Astrocyte of the cerebellum (primary cell): ENCODE results near the gene IRF9.
"Not testable (repeated sequence)": the region's sequence is repeated elsewhere in the genome, so short reads cannot be mapped to it uniquely, and the experiment has no call there.

ENCODE experiments used
- DNase-seq: peaks from one replicate; pipeline ENCODE4 v3.0.0-alpha.2; 2011; ENCODE audit warnings: low read depth
- H3K4me3 ChIP-seq: 2 replicates; pipeline ENCODE4 v1.5.1; 2011; ENCODE audit warnings: mild to moderate bottlenecking, low read depth, low read length, moderate library complexity
- CTCF ChIP-seq: IDR thresholded peaks from 2 replicates; pipeline ENCODE4 v1.5.1; 2012; ENCODE audit warnings: low read length, low read depth, moderate library complexity, mild to moderate bottlenecking; ENCODE audit errors: missing control alignments
- in situ Hi-C: cut with HindIII; loops from 2 replicates; pipeline ENCODE4 v1.10.0; 2017; ENCODE audit warnings: low sequenced_read_pairs

Gene IRF9

DNA sequence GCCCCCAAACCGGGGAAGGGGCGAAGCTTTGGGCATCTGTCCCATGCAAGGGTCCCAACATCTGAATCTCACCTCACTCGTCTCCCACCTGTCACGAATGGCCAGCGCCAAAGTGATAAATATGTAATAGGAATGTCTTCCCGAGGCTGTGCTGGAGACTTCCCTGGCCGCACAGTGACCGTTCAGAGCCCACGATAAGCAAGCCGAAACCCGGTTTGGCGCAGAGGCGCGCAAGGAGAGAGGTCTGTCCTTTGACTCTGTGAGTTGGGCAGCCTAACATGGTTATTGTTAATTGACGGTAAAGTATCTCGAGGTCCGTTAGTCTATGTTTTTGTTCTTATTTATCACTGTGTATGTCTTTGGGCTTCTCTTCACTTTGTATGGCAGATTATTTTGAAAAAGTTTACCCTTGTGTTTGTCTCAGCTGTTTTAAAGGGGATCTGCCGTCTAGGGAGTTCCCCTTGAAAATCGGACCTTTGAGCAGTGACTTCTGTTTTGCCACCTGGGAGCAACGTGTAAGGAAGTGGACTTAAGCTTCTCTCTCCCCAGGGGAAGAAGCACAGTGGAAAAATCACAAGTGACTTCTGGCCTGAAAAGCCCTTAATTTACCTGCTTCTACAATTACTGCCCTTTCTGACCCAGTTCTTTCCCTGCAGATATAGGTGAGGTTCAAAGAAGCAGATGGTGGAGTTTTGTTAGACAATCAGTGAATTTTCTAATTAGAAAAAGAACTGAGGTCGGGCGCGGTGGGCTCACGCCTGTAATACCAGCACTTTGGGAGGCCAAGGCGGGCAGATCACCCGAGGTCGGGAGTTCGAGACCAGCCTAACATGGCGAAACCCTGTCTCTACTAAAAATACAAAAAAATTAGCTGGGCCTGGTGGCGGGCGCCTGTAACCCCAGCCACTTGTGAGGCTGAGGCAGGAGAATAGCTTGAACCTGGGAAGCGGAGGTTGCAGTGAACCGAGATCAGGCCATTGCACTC lies 35.3 kb downstream of the IRF9 start:
- peak overlapping the region; percentile 86 for H3K4me3 ChIP-seq
- no peak for TF ChIP-seq CTCF
- no peak for DNase-seq
- in situ Hi-C loops: no loop called here

- no peak overlapping the region for H3K4me3 ChIP-seq
- no peak for TF ChIP-seq CTCF
- DNase-seq: no peak
- in situ Hi-C loops: no loop called here
These were observed 36.0 kb downstream of the IRF9 start for GRCh38 chr14:24197056-24197450.

- in situ Hi-C loops: no loop called here
- no peak for TF ChIP-seq CTCF
- no peak for DNase-seq
- H3K4me3 ChIP-seq: no peak overlapping the region
These were observed 37.9 kb downstream of the IRF9 start for GRCh38 chr14:24198814-24199524.

- DNase-seq, H3K4me3 ChIP-seq: not testable (repeated sequence)
- in situ Hi-C loops: loop anchor here (10.0 kb wide), 1 partner anchor 232 kb away; no protein-coding TSS in a partner anchor
These were observed 41.5 kb downstream of the IRF9 start for GRCh38 chr14:24202538-24202937.

- DNase-seq, H3K4me3 ChIP-seq: not testable (repeated sequence)
- in situ Hi-C loops: loop anchor here (10.0 kb wide), 1 partner anchor 231 kb away; no protein-coding TSS in a partner anchor
These were observed 42.3 kb downstream of the IRF9 start for GRCh38 chr14:24203249-24203886.

DNA sequence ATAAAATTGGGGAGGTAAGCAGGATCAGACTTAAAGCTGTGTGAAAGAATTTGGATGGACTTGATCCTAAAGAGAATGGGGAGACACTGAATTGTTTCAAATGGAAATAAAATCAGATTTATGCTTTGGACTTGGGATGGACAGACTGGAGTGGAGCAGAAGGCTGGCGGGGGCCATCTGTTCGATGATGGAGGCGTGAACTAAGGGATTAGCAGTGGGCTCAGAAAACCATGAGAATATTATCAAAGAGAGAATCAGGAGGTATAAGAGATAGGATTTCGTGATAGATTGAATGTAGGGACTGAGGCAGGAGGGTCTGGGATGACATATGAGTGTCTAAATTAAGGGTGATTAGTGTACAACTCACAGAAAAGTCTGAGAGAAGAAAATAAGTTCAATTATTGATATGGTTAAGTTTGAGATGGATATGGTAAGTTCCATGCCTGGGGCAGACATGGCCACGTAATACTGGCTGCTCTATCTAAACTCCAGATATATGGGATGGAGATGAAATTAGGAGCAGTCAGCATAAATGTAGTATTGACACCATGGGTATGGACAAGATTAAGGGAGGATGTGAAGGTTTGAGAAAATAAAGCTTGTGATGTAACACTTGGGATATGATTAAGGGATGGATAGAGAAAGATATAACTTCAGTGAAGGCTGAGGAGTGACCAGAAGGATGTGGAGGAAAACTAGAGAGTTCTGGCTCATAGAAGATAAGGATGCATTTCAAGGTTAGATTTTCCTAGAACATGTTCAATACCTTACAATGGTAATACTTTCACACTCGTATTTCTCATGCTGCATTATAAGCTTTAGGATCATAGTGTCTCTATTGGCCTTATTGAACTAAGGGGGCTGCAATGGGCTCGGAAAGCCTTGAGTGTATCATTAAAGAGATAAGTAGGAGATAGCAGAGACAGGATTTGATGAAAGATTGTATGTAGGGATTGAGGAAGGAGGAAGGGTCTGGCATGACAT lies 43.4 kb downstream of the IRF9 start:
- in situ Hi-C loops: loop anchor here (10.0 kb wide), 1 partner anchor 230 kb away; no protein-coding TSS in a partner anchor
- no peak for DNase-seq
- H3K4me3 ChIP-seq: no peak overlapping the region
- TF ChIP-seq CTCF: no peak
